ENCODE results near the gene BRD3. TPM values are rescaled to one million over a fixed set of nuclear protein-coding genes. Genes with fewer than 3 reads are reported as not detected.

Gene BRD3
- polyA plus RNA-seq, 3 donors, result 16.4 to 18.2 (median 17.1) TPM

GRCh38 chr9:134085674-134086073, 17.8 kb upstream of the BRD3 start:
- Mint-ChIP-seq H3K9me3 (peaks cover 2 to 25% (median 9%) of the 10 kb centered on the region in 7 donors), H3K27me3 (ENCODE audit: low read depth in 3 of 3) (peaks cover 17 to 26% (median 23%) of the 10 kb centered on the region in 3 donors), H3K4me3 (no peak overlapping the region), H3K4me1 (no peaks in the 10 kb centered on the region), H3K27ac (no peak overlapping the region), H3K36me3 (no peaks in the 10 kb centered on the region)
- Histone ChIP-seq H3K4me2 (replicated peaks; ENCODE audit: extremely low read depth, low read length, poor library complexity, severe bottlenecking) (no peak overlapping the region), H3K4me1 (ENCODE audit: control insufficient read depth in 1 of 2, insufficient read depth in 2 of 2, low read length in 2 of 2) (no peaks in the 10 kb centered on the region), H2AFZ (ENCODE audit: insufficient read depth, low read depth, low read length, poor library complexity, severe bottlenecking) (no peak overlapping the region), H3K27ac (ENCODE audit: low read depth in 1 of 2, low read length in 2 of 2) (no peak overlapping the region), H3K27me3 (ENCODE audit: control insufficient read depth in 2 of 2, insufficient read depth in 2 of 2, low read length in 2 of 2) (peaks cover 0 to 3% of the 10 kb centered on the region in 2 donors), H3K9ac (ENCODE audit: insufficient read depth, low read length, poor library complexity, severe bottlenecking) (no peak overlapping the region), H3K4me3 (replicated peaks in 1 of 3; ENCODE audit: low read depth in 2 of 3, low read length in 3 of 3) (no peak overlapping the region), H3K79me2 (ENCODE audit: insufficient read depth, low read length) (no peaks in the 10 kb centered on the region), H4K20me1 (ENCODE audit: insufficient read depth, low read length) (no peaks in the 10 kb centered on the region), H3K9me3 (replicated peaks in 1 of 2; ENCODE audit: control insufficient read depth in 1 of 2, insufficient read depth in 1 of 2, low read length in 2 of 2) (peaks cover 0 to 11% of the 10 kb centered on the region in 2 donors), H3K36me3 (replicated peaks in 1 of 2; ENCODE audit: control insufficient read depth in 1 of 2, insufficient read depth in 2 of 2, low read length in 2 of 2) (no peaks in the 10 kb centered on the region)
- DNase-seq, result no peak
- no peak for TF ChIP-seq CTCF (IDR thresholded peaks at IDR 0.05)
- no CpG with 5 or more reads among the region's 2 CpGs for WGBS (ENCODE audit: insufficient coverage)
- intact Hi-C loops (cut with micrococcal nuclease), result no loop called here

GRCh38 chr9:134083451-134083850, 15.6 kb upstream of the BRD3 start:
- H3K27ac ChIP-seq (ENCODE audit: low read depth in 1 of 2, low read length in 2 of 2), result no peak overlapping the region
- no peaks in the 10 kb centered on the region for H3K4me1 Mint-ChIP-seq
- TF ChIP-seq CTCF (IDR thresholded peaks at IDR 0.05), result no peak

More at GRCh38 chr9:134083451-134083850, 15.6 kb upstream of the BRD3 start:
- DNase-seq, result no peak
- H3K4me3 ChIP-seq (replicated peaks in 1 of 3; ENCODE audit: low read depth in 2 of 3, low read length in 3 of 3), result no peak overlapping the region
- Mint-ChIP-seq H3K4me3 (no peak overlapping the region), H3K27ac (no peak overlapping the region), H3K9me3 (peaks cover 4 to 41% (median 20%) of the 10 kb centered on the region in 7 donors), H3K27me3 (ENCODE audit: low read depth in 3 of 3) (peaks cover 15 to 25% (median 20%) of the 10 kb centered on the region in 3 donors), H3K36me3 (no peaks in the 10 kb centered on the region)
- H3K79me2 ChIP-seq (ENCODE audit: insufficient read depth, low read length), result no peaks in the 10 kb centered on the region
- H3K4me1 ChIP-seq (ENCODE audit: control insufficient read depth in 1 of 2, insufficient read depth in 2 of 2, low read length in 2 of 2), result no peaks in the 10 kb centered on the region
- intact Hi-C loops (cut with micrococcal nuclease), result no loop called here
- H3K9ac ChIP-seq (ENCODE audit: insufficient read depth, low read length, poor library complexity, severe bottlenecking), result no peak overlapping the region
- peaks cover 4 to 19% of the 10 kb centered on the region in 2 donors for H3K9me3 ChIP-seq (replicated peaks in 1 of 2; ENCODE audit: control insufficient read depth in 1 of 2, insufficient read depth in 1 of 2, low read length in 2 of 2)
- H4K20me1 ChIP-seq (ENCODE audit: insufficient read depth, low read length), result no peaks in the 10 kb centered on the region
- no peak overlapping the region for H2AFZ ChIP-seq (ENCODE audit: insufficient read depth, low read depth, low read length, poor library complexity, severe bottlenecking)
- no CpG with 5 or more reads among the region's 2 CpGs for WGBS (ENCODE audit: insufficient coverage)
- peaks cover 0 to 3% of the 10 kb centered on the region in 2 donors for H3K27me3 ChIP-seq (ENCODE audit: control insufficient read depth in 2 of 2, insufficient read depth in 2 of 2, low read length in 2 of 2)
- H3K36me3 ChIP-seq (replicated peaks in 1 of 2; ENCODE audit: control insufficient read depth in 1 of 2, insufficient read depth in 2 of 2, low read length in 2 of 2), result no peaks in the 10 kb centered on the region
- H3K4me2 ChIP-seq (replicated peaks; ENCODE audit: extremely low read depth, low read length, poor library complexity, severe bottlenecking), result no peak overlapping the region
